A204.1 (cell line): ENCODE data around the gene MMD2.
"Not testable (repeated sequence)": the region's sequence is repeated elsewhere in the genome, so short reads cannot be mapped to it uniquely, and the experiment has no call there.

Experiments
- FAIRE-seq: peaks from 2 replicates; lab custom pipeline; 2012; peaks lifted over from hg19 to GRCh38; lab: Jason Lieb, UNC

Gene MMD2

DNA sequence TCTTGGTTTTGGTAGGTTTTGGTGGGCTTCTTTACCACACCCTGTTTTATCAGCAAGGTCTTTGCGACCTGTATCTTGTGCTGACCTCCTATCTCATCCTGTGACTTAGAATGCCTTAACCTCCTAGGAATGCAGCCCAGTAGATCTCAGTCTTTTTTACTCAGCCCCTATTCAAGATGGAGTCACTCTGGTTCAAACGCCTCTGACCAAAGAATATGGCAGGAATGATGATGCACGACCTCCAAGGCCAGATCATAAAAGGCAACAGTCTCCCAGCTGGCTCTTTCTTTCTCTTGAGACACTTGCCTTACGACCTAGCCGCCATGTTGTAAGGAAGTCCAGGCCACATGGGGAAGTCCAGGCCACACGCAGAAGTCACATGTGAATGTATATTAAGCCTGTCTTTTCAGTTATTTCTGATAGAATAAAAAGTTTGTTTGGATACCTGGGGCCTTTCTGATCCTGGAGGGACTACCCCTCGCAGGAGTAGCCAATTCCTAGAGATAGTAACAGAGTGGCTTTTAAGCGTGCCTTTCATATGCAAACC, 65.0 kb downstream of the MMD2 start:
- no peak for FAIRE-seq

DNA sequence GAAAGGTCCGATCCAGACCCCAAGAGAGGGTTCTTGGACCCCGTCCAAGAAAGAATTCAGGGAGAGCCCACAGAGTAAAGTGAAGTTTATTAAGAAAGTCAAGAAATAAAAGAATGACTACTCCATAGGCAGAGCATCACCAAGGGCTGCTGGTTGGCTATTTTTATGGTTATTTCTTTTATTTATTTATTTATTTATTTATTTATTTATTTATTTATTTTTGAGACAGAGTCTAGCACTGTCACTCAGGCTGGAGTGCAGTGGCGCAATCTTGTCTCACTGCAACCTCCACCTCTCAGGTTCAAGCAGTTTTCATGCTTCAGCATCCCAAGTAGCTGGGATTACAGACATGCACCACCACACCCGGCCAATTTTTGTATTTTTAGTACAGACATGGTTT, 65.8 kb downstream of the MMD2 start:
- FAIRE-seq: not testable (repeated sequence)

DNA sequence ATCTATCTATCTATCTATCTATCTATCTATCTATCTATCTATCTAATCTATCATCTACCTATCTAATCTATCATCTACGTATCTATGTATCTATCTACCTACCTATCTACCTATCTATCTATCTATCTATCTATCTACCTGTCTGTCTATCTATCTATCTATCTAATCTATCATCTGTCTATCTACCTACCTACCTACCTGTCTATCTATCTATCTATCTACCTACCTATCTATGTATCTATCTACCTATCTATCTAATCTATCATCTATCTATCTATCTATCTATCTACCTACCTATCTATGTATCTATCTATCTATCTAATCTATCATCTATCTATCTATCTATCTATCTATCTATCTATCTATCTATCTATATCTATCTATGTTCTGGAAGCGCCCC, 67.5 kb downstream of the MMD2 start:
- not testable (repeated sequence) for FAIRE-seq

DNA sequence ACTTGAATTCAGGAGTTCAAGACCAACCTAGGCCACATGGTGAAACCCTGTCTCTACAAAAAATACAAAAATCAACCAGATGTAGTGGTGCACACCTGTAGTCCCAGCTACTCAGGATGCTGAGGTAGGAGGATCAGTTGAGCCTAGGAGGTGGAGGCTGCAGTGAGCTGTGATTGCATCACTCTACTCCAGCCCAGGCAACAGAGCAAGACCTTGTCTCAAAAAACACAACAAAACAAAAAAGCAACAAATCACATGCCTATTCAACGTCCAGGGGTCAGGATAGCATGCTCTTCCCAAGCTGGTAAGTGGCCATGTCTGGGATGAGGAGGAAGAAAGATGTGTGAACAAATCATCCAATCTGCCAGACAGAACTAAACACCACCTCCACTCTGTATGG, 69.3 kb downstream of the MMD2 start:
- FAIRE-seq: no peak

DNA sequence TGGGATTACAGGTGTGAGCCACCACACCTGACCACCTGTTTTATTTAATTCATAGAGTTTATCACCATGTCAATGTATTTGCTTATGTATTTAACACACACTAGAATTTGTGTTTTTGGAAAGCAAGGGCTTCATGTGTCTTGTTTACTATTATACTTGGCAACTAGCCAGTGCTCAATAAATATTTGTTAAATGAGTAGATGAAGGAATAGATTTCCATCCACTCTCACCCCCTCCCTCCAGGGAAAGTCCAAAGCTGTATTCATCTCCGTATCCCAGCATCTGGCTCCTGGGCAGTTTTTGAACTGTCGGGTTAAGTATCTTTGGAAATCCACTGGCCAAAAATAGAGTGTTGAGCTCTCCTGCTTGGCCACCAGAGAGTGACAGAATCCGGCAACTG, 70.8 kb downstream of the MMD2 start:
- no peak for FAIRE-seq

DNA sequence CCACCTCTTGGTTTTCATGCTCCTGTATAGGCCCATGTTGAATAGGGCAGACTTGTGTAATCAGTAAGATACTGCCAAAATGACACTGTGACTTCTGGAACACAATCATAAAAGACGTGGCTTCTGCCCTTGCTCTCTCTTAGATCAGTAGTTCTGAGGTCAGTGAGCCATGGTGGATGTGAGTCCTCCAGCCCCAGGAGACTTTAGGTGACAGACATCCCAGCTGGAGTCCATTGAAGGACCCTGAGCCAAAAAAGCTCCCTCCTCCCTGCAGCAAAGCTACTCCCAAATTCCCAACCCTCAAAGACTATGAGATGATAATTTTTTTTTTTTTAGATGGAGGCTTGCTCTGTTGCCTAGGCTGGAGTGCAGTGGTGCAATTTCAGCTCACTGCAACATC, 72.3 kb downstream of the MMD2 start:
- no peak for FAIRE-seq

DNA sequence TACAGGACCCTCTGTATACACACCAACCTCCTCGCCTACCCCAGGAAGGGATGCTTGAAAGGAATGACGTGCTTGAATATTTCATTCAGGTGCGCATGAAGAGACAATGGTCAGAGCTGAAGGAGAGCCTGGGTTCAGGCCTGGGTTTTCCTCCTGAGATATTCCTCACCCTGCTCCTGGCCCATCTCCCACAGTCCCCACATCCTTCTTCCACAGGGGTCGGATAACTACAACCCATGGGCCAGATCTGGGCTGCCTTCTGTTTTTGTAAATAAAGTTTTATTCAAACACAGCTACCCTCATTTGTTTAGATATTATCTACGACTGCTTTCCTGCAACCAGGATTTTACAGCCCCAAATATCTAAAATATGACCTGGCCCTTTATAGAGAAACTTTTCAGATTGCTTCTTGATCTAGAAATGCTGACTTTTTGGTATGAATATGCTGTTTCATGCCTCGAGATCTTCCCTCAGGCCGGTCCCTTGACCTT, 73.6 kb downstream of the MMD2 start:
- FAIRE-seq: no peak

DNA sequence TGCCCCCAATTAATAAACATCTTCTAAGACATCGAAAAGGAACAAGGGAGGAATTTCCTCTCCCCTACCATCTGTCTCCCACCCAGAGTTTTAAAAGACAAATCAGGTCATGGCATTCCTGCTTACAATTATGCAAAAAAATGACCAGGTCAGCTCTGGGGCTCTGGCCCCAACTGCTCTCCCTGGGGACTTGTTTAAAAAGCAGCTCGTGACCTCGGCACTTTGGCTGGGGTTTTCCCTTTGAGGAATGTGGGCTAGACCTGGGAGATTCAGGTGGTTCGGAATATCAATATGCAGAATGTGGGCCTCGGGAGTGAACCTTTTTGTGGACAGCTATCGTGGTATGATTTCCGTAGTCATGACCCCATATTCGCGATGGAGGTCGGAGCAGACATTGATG, 74.8 kb downstream of the MMD2 start:
- no peak for FAIRE-seq

DNA sequence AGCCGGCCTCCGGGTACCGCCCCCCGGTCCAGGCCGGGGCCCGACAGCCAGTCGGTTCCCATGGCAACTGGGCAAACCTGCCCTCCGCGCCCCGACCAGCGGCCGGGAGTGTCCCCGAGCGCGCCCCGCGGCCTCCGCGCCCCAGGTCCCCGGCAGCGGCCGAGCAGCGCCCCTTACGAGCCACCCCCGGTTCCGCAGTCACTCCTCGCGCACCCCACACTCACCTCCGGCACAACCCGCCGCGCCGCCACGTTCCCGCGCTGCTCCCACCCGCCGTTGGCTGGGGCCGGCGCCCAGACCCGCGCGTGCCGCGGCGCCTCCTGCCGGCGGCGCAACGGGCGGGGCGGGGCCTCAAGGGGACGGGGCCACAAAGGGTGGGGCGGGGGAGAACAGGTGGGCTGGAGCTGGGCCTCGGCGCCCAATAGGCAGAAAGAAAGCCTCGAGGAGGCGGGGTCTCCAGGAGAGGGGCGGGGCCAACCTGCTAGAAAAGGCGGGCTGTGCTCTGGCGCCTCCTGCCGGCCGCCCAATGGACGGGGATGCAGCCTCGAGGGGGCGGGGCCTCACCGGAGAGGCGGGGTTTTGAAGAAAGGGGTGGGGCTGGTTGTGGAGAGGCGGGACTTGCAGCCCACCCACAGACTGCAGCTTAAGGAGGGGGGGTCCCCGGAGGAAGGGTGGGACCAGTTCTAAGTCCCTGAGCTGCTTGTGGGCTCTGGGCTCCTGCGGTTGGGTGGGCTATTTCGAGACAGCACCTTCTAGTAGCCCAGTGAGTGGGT, 75.4 kb downstream of the MMD2 start, which contains the start of gene RADIL:
Gene RADIL (minus strand): TSS at position 345 of the 773 bp plus-strand sequence. CDS start 5,577 bp downstream, outside the sequence.
- peak; percentile 48 for FAIRE-seq

DNA sequence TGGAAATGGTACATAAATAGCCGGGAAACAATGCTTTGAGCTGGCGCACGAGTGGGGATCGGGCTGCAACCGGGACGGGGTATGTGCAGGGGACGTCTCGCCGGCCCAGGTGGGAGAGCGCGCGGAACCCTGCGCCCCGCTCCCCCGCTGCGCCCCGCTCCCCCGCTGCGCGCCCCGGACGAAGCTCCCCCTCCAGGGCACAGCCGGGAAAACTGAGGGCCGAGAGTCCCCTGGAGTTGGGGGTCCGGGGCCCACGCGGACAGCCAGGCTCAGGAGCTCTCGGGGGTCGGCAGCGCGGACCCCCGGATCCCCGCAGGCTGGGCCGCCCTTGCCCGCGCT, 76.0 kb downstream of the MMD2 start:
- no peak for FAIRE-seq

DNA sequence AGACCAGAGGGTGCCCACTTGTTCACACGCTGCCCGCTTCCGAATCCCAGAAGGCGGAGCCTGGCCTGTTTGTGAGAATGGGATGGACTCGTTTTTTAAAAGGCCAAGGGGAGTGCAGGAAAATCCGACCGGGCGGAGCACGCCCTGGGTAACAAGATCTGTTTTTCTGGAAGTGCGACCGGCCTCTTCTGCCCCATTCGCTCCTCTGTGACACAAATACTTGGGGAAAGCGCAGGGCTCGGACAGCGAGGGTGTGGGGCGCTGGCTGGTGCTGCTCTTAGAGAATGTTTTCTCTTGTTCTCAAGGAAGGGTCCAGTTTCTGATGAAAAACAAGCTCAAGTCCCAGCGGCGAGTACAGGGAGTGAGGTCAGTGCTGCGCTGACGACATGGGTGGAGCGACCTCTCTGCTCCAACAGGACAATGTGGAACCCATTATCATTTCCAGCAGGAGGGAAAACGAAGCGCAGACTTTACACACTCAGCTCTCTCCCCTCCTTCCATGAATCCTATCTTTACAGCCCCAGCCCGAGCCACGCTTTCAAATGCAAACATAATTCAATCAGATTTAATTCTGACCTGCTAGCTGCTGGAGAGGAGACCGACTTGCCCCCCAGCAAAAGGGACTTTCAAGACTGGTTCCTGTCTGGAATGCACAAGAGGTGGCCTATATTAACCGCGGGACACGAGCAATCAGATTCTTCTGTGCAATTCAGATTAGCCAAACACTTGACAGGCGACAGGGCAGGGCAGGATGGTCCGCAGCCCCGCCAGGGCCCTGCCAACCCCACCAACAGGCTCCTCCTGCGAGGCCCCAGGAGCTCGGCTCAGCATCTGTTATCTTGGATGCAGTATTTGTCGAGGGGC, 76.6 kb downstream of the MMD2 start:
- no peak for FAIRE-seq

DNA sequence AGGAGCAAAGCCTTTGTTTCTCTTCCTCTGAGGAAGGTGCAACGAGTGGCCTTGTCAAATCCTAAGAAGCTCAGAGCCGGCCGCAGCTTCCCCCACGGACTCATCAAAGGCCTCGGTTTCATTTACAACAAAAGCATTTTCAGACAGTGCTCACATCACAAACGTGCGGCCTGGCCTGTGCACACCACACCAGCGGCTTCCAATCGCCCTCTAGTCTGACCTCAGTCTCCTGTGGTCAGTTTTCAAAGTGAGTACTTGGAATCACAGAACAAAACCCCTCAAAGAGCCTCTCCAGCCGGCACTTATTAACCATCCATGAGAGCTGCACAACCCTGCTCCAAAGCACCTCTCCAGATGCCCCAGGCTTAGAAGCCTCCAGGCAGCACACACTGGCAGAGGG, 78.8 kb downstream of the MMD2 start:
- no peak for FAIRE-seq

DNA sequence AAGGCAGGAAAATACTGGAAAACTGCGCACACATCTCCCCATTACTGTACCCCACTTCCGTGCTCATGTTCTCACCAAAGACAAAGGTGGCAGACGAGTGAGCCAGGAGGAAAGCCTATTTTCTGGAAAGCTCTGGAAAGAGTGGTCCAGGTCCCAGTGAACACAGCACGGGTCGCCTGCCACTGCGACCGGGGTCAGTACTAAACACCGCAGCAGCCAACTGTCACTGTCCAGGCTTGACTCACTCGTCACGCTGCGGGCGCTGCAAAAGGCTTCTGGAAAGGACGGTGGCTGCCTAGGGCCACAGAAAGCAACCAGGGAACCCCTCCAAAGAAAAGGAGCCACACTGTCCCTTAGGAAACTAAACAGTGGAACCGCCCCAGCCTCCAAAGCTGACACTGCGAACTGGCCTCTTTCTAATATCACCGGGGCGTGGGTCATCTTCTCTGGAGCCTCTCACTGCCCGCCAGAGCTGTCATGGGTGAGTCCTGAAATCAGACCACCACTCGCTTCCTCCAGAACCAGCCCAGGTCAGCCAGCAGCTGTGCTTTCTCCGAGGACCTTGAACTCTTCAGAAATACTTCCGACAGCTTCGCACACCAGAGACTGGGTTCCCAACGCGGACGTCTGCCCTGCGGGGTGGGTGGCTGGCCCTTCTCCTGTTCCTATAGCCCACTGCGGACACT, 79.4 kb downstream of the MMD2 start:
- FAIRE-seq: no peak

DNA sequence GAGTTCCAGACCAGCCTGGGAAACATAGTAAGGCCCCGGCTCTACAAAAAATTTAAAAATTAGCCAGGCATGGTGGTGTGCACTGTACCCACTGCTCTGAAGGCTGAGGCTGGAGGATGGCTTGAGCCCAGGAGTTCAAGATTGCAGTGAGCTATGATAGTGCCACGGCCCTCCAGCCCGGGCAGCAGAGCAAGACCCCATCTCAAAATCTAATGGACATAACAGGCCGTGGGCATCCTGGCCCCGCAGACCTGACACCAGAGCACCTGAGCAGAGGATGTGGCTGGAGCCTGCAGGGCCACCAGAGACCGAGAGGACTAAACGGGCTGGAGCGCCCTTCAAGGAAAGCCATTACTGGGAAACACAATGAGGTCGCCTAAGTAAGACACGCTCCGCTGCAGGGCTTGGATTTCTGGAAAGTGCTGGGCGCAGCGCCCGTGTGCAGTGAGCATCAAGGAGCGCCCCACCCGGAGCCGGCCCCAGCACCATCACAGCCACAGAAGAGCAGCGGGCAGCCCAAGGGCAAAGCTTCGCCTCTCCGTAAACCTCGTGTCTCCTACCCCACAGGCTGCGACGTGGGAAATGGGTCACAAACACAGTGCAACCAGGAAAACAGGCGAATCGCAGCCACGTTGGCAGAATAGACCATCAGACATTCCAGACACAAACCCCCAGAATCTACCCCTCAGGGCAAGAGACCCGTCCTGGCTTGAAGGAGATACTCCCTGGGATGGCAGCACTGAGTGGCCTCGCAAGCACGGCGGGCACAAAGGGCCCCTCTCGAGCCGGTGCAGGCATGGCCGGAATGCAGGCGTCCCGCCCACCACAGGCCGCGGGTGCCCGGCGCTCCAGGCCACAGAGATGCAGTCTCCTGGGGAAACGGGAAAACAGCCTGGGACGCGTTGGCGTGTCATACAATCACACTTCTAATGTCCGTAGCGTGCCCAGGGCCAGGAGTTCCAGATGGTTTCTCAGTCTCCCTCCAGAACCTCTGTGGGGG, 80.4 kb downstream of the MMD2 start:
- FAIRE-seq: no peak

DNA sequence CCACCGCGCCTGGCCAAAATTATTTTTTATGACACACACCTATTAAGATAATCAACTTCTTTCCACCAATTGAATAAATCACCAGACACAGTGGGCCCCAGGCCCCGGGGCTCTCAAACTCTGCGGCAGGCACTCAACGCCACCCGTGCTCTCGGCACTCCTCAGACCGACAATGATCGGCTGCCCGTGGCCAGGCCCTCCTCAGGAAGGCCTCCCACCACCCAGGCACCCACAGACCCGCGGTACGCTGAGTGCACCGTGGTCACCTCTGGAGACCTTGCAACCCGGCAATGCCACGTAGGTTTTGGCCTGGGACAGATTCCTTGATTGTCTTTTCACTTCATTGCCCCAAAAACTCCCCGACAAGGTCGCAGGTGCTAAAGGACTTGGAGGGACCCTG, 82.4 kb downstream of the MMD2 start:
- no peak for FAIRE-seq

DNA sequence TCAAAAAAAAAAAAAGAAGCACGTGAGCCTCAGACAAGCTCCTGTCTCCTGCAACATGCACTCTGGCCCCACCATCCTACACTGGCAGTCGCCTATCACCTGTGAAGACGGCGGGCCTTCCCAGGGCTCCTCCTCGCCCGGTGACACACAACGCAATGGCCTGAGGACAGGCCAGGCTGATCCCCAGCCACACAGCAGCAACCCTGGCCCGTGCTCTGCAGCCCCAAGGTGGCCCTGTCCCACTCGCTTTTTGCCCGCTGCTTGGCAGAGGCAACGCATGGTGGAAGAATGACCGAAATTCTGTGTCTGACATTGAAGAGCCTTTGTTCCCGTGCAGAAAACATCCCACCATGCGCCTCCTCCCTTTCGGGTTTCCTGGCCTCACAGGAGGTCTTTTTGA, 83.6 kb downstream of the MMD2 start:
- no peak for FAIRE-seq

DNA sequence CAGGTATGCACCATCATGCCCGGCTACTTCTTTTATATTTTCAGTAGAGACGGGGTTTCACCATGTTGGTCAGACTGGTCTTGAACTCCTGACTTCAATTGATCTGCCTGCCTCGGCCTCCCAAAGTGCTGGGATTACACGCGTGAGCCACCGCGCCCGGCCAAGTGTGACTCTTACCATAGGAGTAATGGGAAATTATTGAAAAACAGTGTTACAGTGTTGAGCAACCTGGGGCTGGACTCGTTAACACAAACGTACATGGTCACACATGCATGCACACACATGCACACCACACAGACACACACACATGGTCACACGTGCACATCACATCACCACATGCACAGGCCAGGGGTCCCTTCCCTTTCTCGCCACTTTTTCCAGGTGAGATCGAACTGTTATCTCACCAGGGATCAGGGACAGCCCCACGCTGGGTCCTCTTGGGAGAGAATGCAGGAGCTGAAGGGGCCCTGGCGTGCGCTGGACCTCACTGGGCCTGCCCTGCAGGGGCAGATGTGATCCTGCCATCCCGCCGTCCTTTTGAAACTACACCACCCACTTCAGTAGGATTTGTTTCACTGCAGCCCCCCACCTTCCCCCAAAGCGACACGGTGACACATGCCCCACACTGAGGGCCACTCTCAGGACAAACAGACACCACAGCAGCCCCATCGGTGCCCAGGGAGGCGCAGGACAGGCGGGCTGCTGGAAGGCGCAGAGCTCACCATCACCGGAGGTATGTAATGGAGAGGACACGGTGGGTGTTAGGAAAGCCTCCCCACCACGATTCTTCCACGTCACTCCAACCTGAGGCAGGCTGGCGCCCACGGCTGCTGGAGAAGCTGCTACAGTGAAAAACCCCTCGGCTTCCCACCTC, 85.7 kb downstream of the MMD2 start:
- FAIRE-seq: no peak

DNA sequence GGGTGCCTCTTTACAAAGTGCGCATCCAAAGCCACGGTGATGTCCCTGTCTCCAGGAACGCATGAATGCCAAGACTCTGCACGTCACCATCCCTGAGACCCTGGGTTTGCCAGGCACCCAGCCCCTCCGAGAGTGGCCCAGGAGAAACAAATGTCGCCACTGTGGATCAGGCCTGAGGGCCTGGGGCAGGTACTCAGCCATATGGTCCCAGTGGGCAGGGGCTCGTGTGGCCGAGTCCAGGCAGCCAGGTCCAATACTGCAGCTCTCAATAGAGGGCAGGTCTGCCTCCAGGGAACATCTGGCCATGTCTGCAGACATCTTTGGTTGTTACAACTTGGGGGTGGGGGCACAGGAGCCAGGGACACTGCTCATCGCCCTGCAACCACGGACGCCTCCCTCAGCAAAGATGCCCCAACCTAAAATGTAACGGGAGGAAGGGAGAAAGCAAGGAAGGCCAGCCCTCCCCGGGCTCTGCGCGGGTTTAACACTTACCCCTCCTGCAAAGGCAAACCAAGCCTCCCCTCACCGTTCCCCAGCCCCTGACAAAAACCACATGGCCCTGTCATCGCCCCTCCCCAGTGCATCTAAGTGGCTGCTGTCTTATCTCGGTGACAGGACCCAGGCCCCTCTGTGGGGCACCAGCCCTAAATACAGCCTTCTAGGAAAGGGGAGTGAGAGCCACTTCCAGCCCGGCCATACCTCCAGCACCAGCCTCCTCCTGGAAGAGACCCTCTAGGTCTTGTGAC, 86.9 kb downstream of the MMD2 start:
- no peak for FAIRE-seq

DNA sequence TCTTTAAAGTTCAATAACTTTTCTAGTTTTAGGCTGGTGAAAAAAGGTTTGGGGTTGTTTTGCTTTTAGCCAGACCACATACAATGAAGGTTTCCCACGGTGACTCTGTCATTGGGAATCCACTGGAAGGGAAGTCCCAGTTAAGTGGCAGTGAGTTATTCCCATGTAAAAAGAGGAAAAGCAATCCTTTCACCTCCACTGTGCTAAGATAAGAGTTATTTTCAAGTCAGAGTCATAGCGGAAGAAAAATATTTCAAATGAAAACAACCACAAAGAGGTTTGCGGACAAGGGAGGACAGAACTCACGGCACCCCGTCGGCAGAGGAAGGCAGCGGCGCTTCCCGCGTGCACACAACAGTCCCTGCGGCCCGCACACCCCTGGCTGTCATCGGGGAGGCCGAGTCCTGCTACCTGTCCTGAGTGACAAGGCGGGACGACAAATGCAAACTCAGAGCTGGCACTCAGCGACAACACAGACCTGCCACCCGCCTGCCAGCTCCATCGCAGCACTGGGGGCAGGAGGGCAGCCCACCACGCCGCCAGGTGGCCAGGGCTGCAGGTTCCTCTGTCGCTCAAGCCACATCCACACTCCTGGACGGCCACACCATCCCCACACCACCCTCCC, 87.8 kb downstream of the MMD2 start:
- FAIRE-seq: no peak
